NCI-H69 (cell line): Measurements from ENCODE around the gene LDLRAD2.
A peak's percentile ranks its signal among the peaks of the same experiment; 100 is the strongest.
"Not testable (repeated sequence)": the region's sequence is repeated elsewhere in the genome, so short reads cannot be mapped to it uniquely, and the experiment has no call there.

ENCODE experiments used
- DNase-seq: peaks from one replicate; lab custom pipeline; 2025; lab: John Stamatoyannopoulos, UW

The LDLRAD2 gene

DNA sequence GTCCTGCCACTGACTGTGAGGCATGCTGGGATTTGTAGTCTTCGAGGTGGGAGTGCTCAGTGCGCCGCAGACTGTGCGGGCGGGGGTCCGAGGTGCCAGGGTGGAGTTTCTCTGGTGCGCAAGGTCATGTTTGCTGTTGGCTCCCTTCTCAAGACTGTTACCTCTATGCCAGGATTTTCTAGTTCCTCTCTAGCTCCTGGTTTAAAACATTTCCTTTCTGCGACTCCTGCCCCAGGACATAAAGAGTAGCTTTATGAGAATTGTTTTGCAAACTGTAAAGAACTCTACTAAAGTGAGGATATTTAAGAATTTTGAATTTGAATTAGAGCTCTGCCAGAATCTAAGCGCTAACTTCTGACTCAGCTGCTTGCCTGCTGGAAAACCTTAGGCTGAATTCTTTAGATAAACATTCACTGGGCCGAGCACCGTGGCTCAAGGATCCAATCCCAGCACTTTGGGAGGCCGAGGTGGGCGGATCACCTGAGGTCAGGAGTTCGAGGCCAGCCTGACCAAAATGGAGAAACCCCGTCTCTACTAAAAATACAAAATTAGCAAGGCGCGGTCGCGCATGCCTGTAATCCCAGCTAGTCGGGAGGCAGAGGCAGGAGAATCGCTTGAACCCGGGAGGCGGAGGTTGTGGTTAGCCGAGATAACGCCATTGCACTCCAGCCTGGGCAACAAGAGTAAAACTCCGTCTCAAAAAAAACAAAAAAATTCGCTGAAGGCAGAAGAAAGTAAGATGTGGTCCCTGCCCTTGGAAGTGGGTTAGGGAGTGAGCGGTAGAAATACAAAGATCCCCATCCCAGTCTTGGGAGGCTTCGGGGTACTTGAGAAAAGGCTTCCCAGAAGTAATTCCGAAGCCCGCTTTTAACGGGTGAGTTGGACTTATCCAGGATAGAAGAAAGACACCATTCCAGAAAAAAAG is 28.1 kb upstream of the LDLRAD2 start:
- peak; percentile 94 for DNase-seq

DNA sequence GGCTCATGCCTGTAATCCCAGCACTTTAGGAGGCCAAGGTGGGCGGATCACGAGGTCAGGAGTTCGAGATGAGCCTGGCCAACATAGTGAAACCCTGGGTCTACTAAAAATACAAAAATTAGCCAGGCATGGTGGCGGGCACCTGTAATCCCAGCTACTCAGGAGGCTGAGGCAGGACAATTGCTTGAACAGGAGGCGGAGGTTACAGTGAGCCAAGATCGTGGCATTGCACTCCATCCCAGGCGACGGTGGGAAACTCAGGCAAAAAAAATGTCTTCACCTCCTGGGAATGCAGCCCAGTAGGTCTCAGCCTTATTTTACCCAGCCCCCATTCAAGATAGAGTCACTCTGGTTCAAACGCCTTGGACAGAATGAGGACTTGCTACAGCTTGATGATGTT is 26.3 kb upstream of the LDLRAD2 start:
- not testable (repeated sequence) for DNase-seq

DNA sequence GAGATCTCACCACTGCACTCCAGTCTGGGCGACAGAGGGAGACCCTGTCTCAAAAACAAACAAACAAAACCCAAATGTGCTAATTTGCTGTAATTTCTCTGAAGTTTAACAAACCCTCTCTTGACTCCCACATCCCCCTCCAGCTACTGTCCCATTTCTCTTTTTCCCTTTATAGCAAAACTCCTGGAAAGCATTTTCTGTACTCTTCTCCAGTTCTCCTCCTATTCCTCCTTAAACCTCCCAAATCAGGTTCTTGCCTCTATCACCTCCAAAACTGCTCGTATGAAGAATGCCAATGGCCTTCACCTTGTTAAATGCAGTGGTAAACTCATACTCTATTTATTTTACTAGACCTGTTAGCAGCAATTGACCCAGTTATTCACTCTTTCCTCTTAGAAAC is 25.4 kb upstream of the LDLRAD2 start:
- no peak for DNase-seq

DNA sequence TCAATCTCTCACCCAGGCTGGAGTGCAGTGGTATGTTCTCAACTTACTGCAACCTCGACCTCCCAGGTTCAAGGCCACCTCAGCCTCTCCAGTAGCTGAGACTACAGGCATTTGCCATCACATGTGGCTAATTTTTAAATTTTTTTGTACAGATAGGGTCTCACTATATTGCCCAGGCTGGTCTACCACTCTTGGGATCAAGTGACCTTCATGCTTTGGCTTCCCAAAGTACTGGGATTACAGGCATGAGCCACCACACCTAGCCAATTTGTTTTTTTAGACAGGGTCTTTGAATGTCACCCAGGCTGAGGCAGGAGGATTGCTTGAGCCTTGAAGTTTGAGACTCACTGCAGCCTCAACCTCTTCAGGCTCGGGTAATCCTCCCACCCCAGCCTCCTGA is 19.0 kb upstream of the LDLRAD2 start:
- no peak for DNase-seq

DNA sequence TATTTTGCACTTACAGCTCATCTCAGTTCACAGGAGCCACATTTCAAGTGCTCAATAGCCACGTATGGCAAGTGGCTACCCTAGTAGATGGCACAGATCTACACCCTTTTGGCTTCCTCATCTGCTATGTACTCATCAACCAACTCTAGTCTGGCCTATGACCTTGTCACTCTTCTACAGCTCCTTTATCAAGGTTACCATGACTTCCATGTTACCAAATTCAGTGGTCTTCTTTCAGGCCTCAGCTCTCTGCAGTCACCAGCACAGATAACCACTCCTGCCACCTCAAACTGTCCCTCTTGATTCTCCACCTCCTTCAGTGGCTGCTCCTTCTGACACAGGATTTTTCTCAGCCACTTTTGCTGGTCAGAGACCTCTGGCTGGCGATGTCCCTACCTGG is 17.4 kb upstream of the LDLRAD2 start:
- no peak for DNase-seq

DNA sequence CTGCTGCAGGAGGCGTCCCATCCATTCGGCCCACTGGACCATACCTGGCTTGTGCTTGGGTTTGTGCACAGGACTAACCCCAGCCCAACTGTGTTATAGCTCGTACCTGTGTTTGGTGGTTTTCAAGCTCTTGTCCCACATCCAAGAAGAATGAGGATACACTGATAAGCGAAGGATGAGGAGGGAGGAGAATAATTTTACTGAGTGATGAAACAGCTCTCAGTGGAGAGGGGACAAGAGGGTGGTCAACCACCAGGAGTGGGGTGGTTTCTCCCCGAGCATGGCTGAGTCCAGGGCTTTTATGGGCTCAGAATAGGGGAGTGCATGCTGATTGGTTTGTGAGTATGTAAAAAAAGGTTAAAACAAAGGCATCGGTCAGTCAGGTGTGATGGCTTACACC is 17.0 kb upstream of the LDLRAD2 start:
- no peak for DNase-seq

DNA sequence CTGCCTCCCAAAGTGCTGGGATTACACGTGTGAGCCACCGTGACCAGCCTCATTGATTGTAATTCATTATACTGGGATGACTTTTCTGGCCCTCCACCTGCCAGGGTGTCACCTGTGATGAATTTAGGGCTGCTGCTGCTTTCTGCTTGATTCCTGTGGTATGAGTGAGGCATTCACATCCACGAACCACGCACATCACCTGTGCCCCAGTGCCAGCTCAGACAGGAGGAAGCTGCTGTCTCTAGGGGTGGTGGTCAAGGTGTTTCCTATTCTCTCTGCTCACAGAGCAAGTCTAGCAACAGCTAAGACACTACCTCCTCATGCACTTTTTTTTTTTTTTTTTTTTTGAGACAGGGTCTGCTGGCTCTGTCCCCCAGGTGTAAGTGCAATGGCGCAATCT is 12.3 kb upstream of the LDLRAD2 start:
- DNase-seq, result no peak

DNA sequence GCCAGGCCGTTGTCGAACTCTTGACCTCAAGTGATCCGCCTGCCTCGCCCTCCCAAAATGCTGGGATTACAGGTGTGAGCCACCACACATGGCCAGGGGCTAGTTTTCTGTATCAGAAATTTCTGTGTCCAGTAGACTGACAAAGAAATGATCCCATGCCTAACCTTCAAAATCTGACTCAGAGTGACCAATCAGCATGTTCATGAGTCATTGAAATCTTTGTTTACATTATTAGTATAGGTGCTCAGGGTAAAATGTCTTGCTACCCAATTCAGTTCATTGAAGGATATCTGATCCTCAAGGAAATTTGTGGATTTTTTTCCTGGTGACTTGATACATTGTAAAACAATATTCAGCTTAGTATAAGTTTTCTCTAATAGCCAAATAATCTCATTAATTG is 11.0 kb upstream of the LDLRAD2 start:
- no peak for DNase-seq

DNA sequence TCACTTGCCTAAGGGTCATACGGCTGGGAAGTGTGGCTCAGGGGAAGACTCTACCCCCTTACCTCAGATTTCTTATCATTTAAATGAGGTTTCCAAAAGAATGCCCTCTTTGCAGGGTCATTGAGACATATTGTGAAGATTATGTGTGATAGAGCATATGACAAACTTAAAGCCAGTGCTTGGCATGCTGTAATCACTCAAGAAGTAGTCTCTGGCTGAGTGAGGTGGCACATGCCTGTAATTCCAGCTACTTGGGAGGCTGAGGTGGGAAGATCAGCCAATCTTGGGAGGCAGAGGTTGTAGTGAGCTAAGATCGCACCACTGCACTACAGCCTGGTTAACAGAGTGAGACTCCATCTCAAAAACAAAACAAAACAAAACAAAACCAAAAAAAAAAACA is 7.5 kb upstream of the LDLRAD2 start:
- no peak for DNase-seq

DNA sequence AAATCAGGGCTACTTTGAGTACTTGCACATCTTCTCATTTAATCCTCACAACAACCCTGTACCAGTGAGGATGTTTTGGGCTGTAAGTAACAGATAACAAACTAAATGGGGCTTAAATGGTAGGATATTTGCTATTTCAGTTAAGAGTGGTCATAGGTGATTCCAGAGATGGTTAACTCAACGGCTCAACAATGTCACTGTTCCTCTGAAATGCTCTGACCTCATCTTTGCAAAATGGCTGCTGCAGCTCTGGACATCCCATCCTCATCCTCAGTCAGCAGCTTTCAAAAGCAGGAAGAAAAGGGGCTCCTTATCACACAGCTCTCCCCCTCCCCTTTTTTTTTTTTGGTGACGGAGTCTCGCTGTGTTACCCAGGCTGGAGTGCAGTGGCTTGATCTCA is 1.5 kb downstream of the LDLRAD2 start:
- no peak for DNase-seq

DNA sequence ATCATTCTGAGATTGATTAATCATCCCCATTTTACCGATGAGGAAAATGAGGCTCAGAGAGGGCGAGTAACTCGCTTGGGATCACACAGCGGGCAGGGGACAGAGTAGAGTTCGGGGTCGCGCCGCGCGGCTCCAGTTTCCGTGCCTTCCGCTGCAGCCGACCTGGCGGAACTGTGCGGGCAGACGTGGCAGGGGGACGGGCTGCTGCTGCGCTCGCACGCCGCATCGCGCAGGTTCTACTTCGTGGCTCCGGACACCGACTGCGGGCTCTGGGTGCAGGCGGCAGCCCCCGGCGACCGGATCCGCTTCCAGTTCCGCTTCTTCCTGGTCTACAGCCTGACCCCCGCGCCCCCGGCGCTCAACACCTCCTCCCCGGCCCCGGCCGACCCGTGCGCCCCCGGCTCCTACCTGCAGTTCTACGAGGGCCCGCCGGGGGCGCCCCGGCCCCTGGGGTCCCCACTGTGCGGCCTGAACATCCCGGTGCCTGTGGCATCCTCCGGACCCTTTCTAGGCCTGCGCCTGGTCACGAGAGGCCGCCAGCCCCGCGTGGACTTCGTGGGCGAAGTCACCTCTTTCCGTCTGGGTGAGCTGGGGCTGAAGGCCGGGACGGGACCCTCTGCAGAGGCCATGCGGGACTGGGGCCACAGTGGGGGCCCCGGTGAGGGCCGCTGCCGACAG is 2.3 kb downstream of the LDLRAD2 start:
- no peak for DNase-seq

DNA sequence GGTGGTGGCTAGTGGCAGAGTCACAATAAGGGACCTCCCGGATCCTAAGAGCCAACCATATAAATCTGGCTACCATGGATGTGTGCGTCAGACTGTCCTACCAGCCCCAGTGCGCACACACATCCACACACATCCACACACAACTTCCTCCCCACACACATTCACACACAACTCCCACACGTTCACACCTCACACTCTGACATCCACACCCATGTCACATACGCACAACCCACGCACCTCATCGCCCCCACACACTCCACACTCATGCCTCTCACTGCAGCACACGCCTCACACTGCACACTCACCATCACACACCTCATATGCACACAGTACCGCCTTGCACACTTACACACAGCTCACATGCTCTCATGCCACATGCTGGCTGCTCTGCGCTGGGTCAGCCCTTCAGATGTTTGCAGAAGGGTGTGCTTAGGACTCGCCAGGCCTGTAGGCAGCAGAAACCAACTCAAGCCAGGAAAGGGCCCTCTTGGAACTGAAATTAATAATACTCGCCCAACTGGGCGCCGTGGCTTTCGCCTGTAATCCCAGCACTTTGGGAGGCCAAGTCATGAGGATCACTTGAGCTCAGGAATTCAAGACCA is 3.0 kb downstream of the LDLRAD2 start:
- no peak for DNase-seq

DNA sequence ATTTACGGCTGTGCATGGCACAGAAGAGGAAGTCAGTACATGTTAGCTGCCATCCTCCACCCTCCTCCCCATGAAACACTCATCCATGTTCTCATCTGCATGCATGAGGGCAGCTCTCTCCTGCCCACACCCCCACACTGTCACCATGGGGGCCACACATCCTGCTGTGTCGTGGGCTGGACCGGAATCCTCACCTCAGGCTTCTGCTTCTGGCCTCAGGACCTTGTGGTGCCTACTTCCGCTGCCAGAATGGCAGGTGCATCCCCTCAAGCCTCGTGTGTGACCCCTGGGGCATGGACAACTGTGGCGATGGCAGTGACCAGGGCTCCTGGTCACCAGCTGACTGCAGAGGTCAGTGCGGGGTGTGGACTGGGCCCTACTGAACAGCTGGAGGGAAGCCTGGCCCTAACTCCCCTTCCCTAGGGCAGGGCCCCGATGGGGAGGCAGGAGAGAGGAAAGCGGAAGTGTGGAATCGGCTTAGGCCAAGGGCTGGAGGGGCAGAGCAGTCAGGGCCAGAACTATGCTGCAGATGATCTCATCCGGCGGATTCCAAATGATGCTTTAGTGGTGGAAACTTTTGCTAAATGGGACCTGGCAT is 3.8 kb downstream of the LDLRAD2 start:
- no peak for DNase-seq

DNA sequence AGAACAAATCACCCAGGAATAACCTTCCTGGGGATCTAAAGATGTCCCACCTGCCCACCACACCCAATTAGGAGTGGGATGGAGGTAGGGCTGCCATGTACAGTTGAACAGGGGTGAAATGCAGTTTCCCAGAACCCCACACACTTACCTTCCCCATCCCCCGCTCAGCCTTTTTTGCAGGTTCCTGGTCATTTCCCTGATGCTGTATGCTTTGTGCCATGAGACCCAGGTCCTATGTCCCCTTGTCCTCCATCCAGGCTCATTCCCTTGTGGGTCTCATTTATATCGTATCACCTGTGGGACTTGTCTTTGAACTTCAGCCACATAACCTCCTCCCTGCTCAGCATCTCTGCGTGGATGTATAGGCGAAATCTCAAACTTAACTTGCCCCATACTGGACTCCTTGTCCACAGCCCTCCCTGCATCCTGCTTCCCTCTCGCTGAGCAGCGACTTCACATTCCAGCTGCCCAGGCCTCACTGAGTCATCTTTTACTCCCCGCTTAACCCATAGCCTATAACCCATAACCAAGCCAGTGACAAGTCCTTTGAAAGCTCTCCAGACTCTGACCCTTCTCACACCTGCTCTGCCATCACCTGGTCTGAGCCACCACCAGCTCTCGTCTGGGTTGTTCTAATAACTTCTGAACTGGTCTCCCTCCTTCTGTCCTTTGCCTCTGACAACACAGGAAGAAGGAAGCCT is 4.7 kb downstream of the LDLRAD2 start:
- DNase-seq, result no peak

DNA sequence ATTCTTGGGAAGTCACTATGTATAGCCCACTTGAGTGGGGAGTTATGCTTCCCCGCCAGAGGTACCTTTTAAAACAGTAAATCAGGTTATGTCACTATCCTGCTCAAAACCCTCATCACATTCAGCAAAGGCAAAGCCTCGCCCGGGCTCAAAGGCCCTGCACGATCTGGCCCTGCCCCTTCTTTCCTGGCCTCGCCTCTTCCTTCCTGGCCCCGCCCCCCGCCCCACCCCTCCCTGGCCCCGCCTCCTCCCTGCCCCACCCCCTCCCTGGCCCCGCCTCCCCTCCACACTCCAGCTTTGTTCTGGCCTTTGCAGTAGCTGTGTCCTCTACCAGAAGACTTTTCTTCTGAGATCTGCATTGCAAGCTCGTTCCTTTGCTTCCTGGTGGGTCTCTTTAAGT is 6.6 kb downstream of the LDLRAD2 start:
- DNase-seq, result peak; percentile 7

DNA sequence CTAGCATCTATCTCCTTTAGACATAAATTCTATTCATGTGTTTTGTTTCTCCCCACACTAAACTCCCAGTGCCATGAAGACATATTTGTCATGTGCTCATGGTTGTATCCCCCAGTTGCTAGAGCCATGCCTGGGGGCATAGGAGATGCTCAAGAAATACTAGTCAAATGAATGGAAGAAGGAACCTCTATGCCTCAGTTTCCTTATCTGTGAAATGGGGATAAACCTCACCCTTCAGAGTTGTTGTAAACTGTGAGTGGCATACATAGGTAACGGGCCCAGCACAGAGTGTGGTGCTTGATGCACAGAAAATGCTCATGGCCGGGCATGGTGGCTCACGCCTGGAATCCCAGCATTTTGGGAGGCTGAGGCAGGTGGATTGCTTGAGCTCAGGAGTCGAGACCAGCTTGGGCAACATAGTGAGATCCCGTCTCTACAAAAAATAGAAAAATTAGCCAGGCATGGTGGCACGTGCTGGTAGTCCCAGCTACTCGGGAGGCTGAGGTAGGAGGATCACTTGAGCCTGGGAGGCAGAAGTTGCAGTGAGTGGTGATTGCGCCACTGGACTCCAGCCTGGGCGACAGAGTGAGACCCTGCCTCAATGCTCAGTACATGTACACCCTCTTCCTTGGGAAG is 8.7 kb downstream of the LDLRAD2 start:
- no peak for DNase-seq

DNA sequence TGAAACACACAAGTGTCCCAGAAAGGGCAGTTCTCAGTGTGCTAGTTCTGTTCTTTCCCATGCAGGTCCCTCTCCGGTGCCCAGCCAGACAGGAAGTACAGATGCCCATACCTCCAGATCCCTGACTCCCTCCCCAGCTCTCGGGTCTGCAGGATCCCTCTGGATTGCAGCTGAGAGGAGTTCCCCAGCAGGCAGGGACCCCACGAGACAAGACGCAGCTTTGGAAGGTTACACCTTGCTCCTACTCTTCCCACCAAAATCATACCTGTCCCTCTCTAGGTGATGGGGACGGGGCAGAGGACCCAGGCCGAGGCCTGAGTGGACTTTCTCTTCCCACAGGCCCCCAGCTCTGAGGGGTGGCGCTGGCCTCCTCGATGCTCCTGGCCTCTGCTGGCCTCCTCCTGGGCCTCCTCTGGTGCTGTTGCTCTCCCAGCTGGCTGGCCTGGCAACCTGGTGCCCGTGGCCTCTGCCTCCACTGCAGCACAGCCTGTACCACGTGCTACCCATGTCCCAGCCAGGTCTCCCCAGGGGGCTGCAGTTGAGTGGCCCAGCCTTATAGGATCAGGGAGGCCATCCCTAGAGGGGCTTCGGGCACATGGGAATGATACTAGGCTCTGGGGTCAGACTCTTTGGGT is 9.4 kb downstream of the LDLRAD2 start:
- DNase-seq, result no peak

DNA sequence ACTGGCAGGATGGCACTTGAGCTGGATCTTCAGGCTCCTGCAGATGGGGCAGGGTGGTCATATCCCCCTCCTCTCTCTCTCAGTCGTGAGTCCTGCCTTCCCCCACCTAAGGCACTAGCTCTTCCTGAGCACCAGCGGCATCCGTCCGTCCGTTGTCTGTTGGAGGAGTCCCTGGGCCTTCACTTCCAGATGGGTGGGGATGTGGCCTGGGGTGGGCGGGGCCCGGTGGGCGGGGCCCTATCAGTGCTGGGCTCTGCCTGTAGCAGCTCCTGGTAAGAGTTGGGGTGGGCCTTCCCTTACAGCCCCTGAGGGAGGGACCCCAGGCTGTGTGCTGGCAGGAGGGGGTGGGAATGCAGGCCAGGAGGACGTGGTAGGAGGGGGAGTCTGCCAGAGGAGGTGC is 10.3 kb downstream of the LDLRAD2 start:
- no peak for DNase-seq

DNA sequence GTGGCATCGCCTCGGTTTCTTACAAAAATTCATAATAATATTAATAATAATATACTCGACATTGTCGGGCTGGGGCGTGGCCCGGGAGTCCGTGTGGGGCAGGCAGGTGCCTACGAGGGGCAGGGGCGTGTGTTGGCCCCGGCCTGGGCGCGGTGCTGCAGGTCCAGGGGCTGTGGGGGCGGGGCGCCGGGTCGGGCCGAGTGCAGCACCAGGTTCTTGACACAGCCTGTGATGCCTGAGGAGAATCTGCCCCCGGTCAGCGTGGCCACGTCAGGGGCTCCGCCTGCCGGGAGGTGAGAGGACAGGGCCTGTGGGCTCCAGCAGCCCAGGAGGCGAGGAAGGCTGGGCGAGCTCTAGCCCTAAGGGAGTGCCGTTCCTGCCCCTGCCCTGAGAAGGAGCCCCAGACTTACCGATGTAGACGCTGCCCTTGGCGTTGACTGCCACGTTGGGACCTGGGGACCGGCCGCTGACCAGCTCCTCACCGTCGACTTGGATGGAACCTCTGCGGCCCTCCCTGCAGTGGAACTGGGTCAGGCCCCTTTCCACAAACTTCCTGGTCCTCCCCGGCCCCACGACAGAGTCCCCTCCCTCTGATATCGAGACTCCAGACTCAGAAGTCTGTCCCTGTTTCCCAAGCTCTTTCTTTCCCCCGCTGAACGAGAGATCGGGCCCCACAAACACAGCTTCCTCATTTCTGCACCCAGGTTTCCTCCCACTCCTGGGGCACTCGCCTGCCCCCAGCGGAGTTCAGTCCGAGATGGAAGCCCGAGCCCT is 11.3 kb downstream of the LDLRAD2 start:
- no peak for DNase-seq

DNA sequence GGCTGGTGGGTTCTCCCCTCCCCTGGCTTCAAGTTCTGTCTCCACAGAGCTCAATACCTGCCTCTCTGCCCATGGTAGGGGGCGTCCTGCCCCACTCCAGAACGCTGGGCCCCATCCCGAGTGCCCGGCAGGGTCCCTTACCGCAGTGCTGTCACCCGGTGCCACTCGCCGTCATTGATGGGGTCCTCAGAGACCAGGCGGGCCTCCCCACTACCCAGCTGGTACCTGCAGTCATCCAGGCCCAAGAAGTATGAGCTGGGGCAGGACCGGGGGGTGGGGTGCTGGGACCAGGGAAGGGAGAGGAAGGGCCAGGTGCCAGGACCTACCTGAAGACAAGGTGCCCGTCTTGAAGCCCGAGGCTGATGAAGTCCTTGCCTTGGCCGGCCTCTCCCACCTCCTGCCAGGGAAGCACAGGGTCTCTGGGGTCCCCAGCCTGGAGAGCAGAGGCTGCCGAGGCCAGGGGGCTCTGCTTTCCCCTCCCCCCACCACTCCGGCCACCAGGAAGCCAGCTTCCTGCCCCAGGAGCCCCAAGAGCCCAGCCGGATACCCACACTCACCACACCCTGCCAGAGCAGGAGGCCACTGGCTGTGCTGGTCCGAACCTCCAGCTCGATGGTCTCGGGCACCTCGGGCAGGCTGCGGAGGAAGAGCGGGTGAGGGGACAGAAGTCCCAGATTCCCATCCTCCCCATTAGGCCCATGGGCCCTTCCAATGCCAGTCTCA is 12.1 kb downstream of the LDLRAD2 start:
- DNase-seq, result no peak
